ENCODE results near the gene PHTF2.
A peak's percentile ranks its signal among the peaks of the same experiment; 100 is the strongest.

GRCh38 chr7:77903597-77903996 is 105.0 kb downstream of the PHTF2 start:
- peak in 2 of 5 experiments; percentile 11 to 23 for TF ChIP-seq CTCF (IDR thresholded peaks at IDR 0.05)
- TF ChIP-seq POLR2A (IDR thresholded peaks at IDR 0.05): no peak
- no peak for TF ChIP-seq POLR2AphosphoS5 (IDR thresholded peaks at IDR 0.05)
- TF ChIP-seq EP300 (IDR thresholded peaks at IDR 0.05; ENCODE audit: low read depth): no peak

Data from transverse colon (tissue), 4 donors.